ENCODE data around the gene MTRFR. TPM values are rescaled to one million over a fixed set of nuclear protein-coding genes. Genes with fewer than 3 reads are reported as not detected.

MTRFR gene
- total RNA-seq, 1 experiment from 2014 or later, result 21.0 TPM

DNA sequence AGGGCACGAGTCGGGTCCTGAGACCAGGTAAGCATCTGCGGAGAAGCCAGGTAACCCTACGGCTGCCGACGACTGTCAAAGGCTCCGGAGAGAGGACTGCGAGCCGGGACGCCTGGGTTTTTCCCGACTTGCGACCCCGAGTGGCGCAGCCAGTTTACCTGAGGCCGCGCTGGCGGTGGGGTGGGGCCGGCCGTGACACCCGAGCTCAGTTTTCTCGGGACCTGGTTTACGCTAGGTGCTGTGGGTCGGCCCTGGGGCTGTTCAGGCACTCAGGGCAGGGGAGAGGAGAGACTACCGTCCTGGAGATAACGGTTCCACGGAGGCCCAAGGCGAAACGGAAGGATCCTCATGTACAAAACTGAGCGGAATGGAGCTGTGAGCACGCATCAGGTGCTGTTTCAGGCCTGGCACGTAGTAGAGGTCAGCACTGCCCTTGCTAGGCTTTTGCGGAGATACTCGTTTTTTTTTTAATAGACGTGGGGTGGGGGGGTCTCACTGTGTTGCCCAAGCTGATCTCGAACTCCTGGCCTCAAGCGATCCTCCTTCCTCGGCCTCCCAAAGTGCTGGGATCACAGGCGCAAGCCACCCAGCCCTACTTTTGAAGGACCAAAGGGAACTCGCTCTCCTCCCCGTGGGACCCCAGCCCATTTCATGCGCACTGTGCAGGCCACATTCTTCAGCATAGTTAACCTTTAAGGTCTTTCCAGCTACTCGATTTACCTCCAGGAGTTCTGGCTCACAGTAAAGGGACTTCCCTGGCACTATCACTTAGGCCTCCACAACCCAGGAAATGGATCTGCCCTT, 471 bp downstream of the MTRFR start:
- H3K4me1 ChIP-seq, result peaks cover 4% of the 10 kb centered on the region; the same call in 1 of the 2 replicates
- CTCF ChIA-PET, result interaction anchor here (0.7 to 2.2 kb wide), 4 partner anchors 9 to 190 kb away, joined by 3 to 20 read pairs (median 6); no protein-coding TSS in a partner anchor
- BruUV-seq (replicated peaks), result TSS peak; percentile 51

GRCh38 chr12:123237646-123238329, 4.6 kb downstream of the MTRFR start:
- peak in 1 of 2 experiments; percentile 63 for DNase-seq
- H3K36me3 Mint-ChIP-seq (ENCODE audit: insufficient read depth, unreplicated experiment), result peaks cover 31% of the 10 kb centered on the region

More for the DNA sequence above, 471 bp downstream of the MTRFR start:
- no peaks in the 10 kb centered on the region; the same call in 1 of the 2 replicates for H3K36me3 ChIP-seq (ENCODE audit: control insufficient read depth, insufficient read depth, low read length)
- Mint-ChIP-seq H3K9me3 (ENCODE audit: unreplicated experiment) (no peaks in the 10 kb centered on the region), H3K36me3 (ENCODE audit: insufficient read depth, unreplicated experiment) (peaks cover 34% of the 10 kb centered on the region), H3K4me1 (ENCODE audit: low read depth, unreplicated experiment) (peaks cover 13% of the 10 kb centered on the region), H3K4me3 (ENCODE audit: unreplicated experiment) (peak overlapping the region; percentile 93), H3K27ac (ENCODE audit: unreplicated experiment) (peak overlapping the region; percentile 91), H3K27me3 (ENCODE audit: insufficient read depth, unreplicated experiment) (no peaks in the 10 kb centered on the region)
- H3K4me3 ChIP-seq (ENCODE audit: low read depth, low read length), result peak overlapping the region; percentile 68
- no peaks in the 10 kb centered on the region for H3K27me3 ChIP-seq (replicated peaks; ENCODE audit: control insufficient read depth, insufficient read depth, low read length)
- POLR2A ChIA-PET, result interaction anchor here (0.5 to 2.3 kb wide), 15 partner anchors 16 to 1945 kb away, joined by 3 to 31 read pairs (median 4); partner anchors contain the start of genes ABCB9, ATP6V0A2, KMT5A and OGFOD2
- H3K9me3 ChIP-seq, result no peaks in the 10 kb centered on the region
- intact Hi-C loops (cut with micrococcal nuclease; ENCODE audit: unreplicated experiment), result loop anchor here (1.0 kb wide), 2 partner anchors 17 to 259 kb away; no protein-coding TSS in a partner anchor
- no peak for DNase-seq
- TF ChIP-seq CTCF (IDR thresholded peaks at IDR 0.05; ENCODE audit: insufficient read depth in 1 of 2, low read depth in 1 of 2, low read length in 1 of 2, severe bottlenecking in 1 of 2, unreplicated experiment in 1 of 2), result no peak

More at GRCh38 chr12:123237646-123238329, 4.6 kb downstream of the MTRFR start:
- Mint-ChIP-seq H3K27me3 (ENCODE audit: insufficient read depth, unreplicated experiment) (no peaks in the 10 kb centered on the region), H3K4me3 (ENCODE audit: unreplicated experiment) (no peak overlapping the region), H3K27ac (ENCODE audit: unreplicated experiment) (no peak overlapping the region), H3K9me3 (ENCODE audit: unreplicated experiment) (no peaks in the 10 kb centered on the region), H3K4me1 (ENCODE audit: low read depth, unreplicated experiment) (peaks cover 7% of the 10 kb centered on the region)
- BruUV-seq (replicated peaks), result no TSS peak
- peak; percentile 76 for TF ChIP-seq CTCF (IDR thresholded peaks at IDR 0.05; ENCODE audit: insufficient read depth in 1 of 2, low read depth in 1 of 2, low read length in 1 of 2, severe bottlenecking in 1 of 2, unreplicated experiment in 1 of 2)
- CTCF ChIA-PET, result interaction anchor here (0.6 to 1.8 kb wide), 13 partner anchors 11 to 590 kb away, joined by 3 to 36 read pairs (median 3); no protein-coding TSS in a partner anchor
- intact Hi-C loops (cut with micrococcal nuclease; ENCODE audit: unreplicated experiment), result loop anchor here (1.0 kb wide), 1 partner anchor 194 kb away; no protein-coding TSS in a partner anchor
- Histone ChIP-seq H3K9me3 (no peaks in the 10 kb centered on the region), H3K4me3 (ENCODE audit: low read depth, low read length) (no peak overlapping the region), H3K27me3 (replicated peaks; ENCODE audit: control insufficient read depth, insufficient read depth, low read length) (no peaks in the 10 kb centered on the region), H3K36me3 (ENCODE audit: control insufficient read depth, insufficient read depth, low read length) (peaks cover 2% of the 10 kb centered on the region; the same call in 1 of the 2 replicates), H3K4me1 (peaks cover 4% of the 10 kb centered on the region; the same call in 1 of the 2 replicates)
- POLR2A ChIA-PET, result interaction anchor here (0.5 to 1.2 kb wide), 7 partner anchors 13 to 378 kb away, joined by 3 to 6 read pairs (median 4); partner anchors contain the start of genes ABCB9 and OGFOD2
